Activated T-helper 1 cell treated with anti-CD3 and anti-CD28 coated beads, Interleukin-2, amount 50 U/mL, for 16 hours (primary cell): ENCODE results near the gene RBM5.

Experiments used
- DNase-seq, 2 donors: peaks; one replicate each; pipeline ENCODE4 v3.0.0-alpha.2; 2020; ENCODE audit warnings: low read depth in 1 of 2, low spot score in 1 of 2

The RBM5 gene

GRCh38 chr3:50138266-50139200 is 49.8 kb downstream of the RBM5 start:
- no peak for DNase-seq

- DNase-seq: no peak
Observed at GRCh38 chr3:50139308-50139707, 50.6 kb downstream of the RBM5 start.

- DNase-seq: no peak
Observed at GRCh38 chr3:50139718-50140423, 51.2 kb downstream of the RBM5 start.

DNA sequence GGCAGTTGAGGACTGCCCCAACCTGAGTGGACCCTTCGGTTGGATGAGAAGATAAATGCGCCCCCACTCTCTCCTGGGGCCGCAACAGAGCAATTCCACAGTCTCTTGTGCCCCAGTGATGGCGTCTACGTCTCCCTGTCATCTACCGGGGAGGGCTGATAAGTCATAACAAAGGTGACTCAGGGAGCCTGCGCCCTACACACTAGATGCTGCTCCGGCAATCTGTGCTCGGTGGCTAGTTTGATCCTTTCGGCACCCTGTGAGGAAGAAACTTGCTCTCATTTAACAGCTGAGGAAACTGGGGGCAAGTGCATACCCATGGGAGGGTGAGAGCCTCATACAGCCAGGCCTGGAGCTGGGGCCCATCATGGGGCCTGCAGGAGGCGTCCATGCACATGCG is 52.3 kb downstream of the RBM5 start:
- no peak for DNase-seq

- no peak for DNase-seq
Observed at GRCh38 chr3:50146316-50146901, 57.7 kb downstream of the RBM5 start.

GRCh38 chr3:50147016-50147415 is 58.3 kb downstream of the RBM5 start:
- no peak for DNase-seq

GRCh38 chr3:50147447-50147846 is 58.7 kb downstream of the RBM5 start:
- no peak for DNase-seq

DNA sequence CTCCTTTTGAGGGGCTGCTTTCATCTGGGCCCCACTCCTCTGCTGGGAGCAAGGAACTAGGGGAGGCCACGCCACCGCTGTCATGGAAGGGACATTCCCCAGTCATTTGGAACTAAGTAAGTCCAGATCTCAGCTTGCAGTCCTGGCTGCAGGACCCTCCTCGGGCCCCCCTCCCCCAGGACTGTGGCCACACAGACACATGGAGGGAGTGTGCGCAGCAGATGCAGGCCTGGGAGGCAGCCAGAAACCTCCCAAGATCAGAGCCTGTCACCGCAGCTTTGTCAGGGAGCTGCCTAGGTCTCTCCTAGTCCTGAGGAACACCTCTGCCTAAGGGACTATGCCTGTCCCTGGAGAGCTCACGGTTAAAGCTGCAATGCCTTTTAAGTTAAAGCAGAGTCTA is 59.1 kb downstream of the RBM5 start:
- DNase-seq: no peak

- DNase-seq: no peak
Observed at GRCh38 chr3:50150404-50150750, 61.7 kb downstream of the RBM5 start.

- no peak for DNase-seq
Observed at GRCh38 chr3:50150863-50151686, 62.4 kb downstream of the RBM5 start.

- no peak for DNase-seq
Observed at GRCh38 chr3:50151728-50152127, 63.0 kb downstream of the RBM5 start.

GRCh38 chr3:50153782-50154475 is 65.2 kb downstream of the RBM5 start:
- no peak for DNase-seq

DNA sequence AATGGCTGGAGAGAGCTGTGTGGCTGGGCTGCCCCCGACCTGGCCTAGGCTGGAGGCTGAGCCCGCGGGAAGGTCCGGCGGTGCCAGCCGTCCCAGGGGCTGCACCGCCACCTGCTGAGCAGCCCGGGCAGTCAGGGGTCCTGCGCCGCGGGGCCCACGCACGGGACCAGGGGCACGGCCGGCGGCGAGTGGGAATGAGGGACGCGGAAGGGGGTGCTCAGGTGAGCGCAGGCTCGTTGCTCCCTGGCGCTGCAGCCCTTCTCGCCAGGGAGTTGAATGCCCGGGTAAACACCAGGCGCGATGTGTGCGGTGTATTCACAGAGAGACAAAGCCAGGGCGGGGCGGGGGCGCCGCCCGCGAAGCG is 65.7 kb downstream of the RBM5 start:
- no peak for DNase-seq

GRCh38 chr3:50154840-50155490 is 66.2 kb downstream of the RBM5 start, which contains the start of gene SEMA3F:
Gene SEMA3F, plus strand, starts transcription at chr3:50155324. Its CDS starts 4,299 bp downstream, at chr3:50159623.
- DNase-seq: peak; percentile 31 to 59

- no peak for DNase-seq
Observed at GRCh38 chr3:50155491-50155878, 66.8 kb downstream of the RBM5 start.

DNA sequence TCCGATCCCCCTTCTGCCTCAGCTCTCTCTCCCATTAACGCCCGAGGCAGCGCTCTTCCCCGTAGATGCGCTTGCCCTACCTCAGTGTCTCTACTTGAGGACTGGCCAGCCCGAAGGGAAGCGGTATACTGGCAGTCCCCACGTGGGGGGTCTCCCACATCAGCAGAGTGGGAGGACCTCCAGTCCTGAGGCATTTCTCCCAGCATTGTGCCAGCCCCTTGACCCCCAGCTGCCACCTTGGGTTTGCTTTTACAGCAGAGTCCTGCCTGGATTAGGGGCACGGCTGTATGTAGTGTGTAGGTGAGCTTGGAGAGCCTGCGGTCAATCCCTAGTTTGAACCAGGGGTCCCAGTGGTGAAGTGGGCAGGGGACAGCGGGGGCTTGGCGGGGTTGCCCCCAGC is 67.2 kb downstream of the RBM5 start:
- DNase-seq: no peak

DNA sequence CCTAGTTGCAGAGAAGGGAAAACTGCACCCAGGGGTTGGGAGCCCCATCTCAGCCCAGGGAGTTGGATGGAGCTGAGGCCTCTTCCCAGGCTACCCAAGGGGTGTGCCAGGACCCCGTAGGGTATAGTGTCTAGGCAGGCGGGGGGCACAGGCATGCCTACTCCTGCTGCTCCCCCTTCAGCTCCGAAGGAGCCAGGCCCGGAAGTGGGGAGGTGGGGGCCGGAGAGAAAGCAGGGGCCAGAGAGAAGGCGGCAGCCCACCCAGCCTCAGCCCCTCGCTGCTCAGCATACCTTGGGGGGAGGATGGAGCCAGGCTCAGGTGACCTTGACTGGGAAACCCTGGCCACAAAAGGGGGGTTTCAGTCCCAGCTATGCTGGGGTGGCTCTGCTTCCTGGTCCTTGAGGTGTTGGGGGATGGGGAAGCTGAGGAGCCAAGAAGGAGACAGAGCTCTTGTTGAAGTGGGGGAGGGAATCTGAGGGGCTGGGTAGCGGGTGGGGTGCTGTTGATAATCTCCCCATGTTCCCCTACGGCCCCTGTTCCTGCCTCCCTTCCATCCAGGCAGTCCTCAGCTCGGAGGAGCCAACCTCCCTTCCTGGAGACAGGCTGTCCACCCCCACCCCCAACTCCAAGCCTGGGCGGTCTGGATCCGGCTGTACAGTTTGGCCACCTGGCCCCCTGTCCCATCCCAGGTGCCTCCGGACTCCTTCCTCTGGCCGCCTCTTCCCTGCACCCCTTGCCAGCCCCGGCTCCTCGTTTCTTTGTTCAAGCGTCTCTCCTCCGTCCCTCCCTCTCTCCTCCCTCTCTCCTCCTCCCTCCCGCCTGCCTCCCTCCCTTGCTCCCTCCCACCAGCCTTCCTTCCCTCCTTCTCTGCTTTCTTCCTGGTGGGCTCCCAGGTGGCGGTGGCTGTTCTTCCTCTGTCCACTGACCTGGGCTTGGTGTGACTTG is 68.1 kb downstream of the RBM5 start:
- no peak for DNase-seq

DNA sequence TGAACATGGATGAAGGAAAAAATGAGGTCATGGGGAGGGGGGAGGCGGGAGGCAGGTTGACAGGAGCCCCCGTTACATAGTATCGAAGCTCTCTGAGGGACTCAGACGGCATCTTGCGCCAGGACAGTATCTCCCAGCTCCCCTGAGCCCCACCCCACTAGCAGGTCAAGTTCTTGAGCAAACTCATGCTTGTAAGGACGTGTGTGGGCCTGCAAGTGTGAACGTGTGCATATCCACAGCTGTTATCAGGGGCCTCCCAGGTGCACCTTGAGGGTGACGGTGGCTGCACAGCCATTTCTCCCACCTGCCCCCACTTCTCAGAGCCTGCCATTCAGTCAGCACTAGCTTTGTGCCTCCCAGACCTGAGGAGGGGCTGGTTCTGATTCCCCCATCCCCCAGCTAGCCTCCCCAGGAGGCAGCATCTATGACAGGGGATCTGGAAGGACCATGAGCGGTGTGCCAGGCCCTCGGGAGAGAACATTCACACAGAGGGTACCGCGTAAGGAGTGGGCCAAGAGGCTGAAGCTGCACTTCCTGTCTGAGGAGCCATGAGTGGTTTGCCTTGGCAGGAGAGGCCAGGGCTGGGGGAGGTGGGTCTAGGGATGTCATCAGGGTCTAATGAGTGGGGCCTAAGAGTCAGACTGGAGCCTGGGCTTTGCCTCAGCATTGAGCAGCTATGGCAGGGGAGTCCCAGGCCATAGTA is 69.3 kb downstream of the RBM5 start:
- DNase-seq: no peak
